Uterus (tissue), 4 donors: ENCODE data around the gene BAHD1. TPM values are rescaled to one million over a fixed set of nuclear protein-coding genes. Genes with fewer than 3 reads are reported as not detected.
"Not testable (repeated sequence)": the region's sequence is repeated elsewhere in the genome, so short reads cannot be mapped to it uniquely, and the experiment has no call there.

ENCODE experiments used
- DNase-seq, 2 donors: peaks; one replicate each; pipeline ENCODE4 v3.0.0-alpha.2; 2019 to 2020
- H3K27ac ChIP-seq, 2 donors: fragments of 200-600 bp; sonication (generic); 1 replicate in 1 of 2; 2 replicates in 1 of 2; pipeline ENCODE4 v1.5.1; 2016 to 2018
- H3K27me3 ChIP-seq, 2 donors: fragments of 200-600 bp; sonication (generic); one replicate each; pipeline ENCODE4 v1.5.1; 2018 to 2019; ENCODE audit warnings: control low read depth in 1 of 2
- H3K36me3 ChIP-seq, 2 donors: fragments of 200-600 bp; sonication (generic); one replicate each; pipeline ENCODE4 v1.5.1; 2019; ENCODE audit warnings: control low read depth in 1 of 2
- H3K4me1 ChIP-seq, 2 donors: fragments of 200-600 bp; sonication (generic); one replicate each; pipeline ENCODE4 v1.5.1; 2018 to 2019; ENCODE audit warnings: control low read depth in 1 of 2
- H3K4me3 ChIP-seq, 2 donors: fragments of 200-600 bp; sonication (generic); 1 replicate in 1 of 2; 2 replicates in 1 of 2; pipeline ENCODE4 v1.5.1; 2018 to 2019; ENCODE audit warnings: mild to moderate bottlenecking in 1 of 2
- H3K9me3 ChIP-seq, 2 donors: fragments of 200-600 bp; sonication (generic); one replicate each; pipeline ENCODE4 v1.5.1; 2019; ENCODE audit warnings: control low read depth in 1 of 2
- POLR2A ChIP-seq, 2 donors: fragments of 450-650 bp; IDR thresholded peaks; one replicate each; pipeline ENCODE4 v1.6.1; 2016; ENCODE audit warnings: antibody characterized with exemption in 2 of 2, mild to moderate bottlenecking in 1 of 2, moderate library complexity in 1 of 2
- intact Hi-C: fragments of 100-400 bp; cut with DNase I; formaldehyde crosslinking; loops from one replicate; pipeline ENCODE4 v1.15.1; 2023; ENCODE audit warnings: low total_unique reads
- total RNA-seq, 4 donors: library from RNA; depleted of rRNA in 3 of 4; stranded (reverse); fragments of >200 nt in 3 of 4; gene quantifications; one replicate each; pipeline versions ENCODE4 v1.1.0 to v1.2.4, GENCODE V29; 2014 to 2023
- TF ChIP-seq, protein P1 (sequence below), 4 experiments: fragments of 200-600 bp in 2 of 4; fragments of 450-650 bp in 2 of 4; sonication (generic) in 2 of 4; IDR thresholded peaks; one replicate each; pipeline ENCODE4 v1.5.1; 2016 to 2019; ENCODE audit warnings: antibody characterized with exemption in 4 of 4, mild to moderate bottlenecking in 2 of 4, moderate library complexity in 1 of 4
- donor health status: DM: yes; HTN: yes; CAD: no.

BAHD1 gene
- total RNA-seq, 4 donors from 2014 or later: 5.0 to 35.5 (median 10.5) TPM

DNA sequence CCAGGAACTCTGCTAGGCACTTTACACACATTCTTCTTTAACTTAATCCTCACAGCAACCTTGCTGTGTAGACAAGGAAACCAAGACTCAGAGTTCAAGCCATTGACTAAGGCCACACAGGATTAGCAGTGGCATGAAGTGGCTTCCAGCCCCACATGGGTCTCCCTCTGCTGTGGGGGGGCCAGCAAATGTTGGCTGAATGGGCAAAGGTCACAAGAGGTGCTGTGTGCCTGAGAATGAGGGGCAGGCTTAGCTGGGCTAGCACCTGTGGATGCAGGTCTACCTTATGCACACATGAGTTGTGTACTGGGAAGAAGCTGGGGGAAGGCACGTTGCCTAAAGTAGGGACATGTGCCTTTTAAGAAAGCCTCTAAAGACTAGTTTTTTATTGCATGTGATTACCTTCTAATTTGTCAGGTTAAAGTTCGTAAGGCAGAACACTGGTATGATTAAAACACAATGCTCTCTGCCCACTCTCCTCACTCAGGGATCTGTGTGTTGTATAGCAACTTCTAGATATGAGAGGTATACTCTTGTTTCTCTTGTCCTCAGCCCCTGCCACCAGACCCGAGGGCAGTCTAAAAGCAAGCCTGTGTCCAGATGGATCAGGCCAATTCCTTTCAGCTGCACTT lies 10.9 kb downstream of the BAHD1 start:
- no peak for DNase-seq
- H3K4me3 ChIP-seq: no peak overlapping the region
- H3K36me3 ChIP-seq: no peaks in the 10 kb centered on the region
- TF ChIP-seq POLR2A (IDR thresholded peaks at IDR 0.05): no peak
- TF ChIP-seq, protein P1, sequence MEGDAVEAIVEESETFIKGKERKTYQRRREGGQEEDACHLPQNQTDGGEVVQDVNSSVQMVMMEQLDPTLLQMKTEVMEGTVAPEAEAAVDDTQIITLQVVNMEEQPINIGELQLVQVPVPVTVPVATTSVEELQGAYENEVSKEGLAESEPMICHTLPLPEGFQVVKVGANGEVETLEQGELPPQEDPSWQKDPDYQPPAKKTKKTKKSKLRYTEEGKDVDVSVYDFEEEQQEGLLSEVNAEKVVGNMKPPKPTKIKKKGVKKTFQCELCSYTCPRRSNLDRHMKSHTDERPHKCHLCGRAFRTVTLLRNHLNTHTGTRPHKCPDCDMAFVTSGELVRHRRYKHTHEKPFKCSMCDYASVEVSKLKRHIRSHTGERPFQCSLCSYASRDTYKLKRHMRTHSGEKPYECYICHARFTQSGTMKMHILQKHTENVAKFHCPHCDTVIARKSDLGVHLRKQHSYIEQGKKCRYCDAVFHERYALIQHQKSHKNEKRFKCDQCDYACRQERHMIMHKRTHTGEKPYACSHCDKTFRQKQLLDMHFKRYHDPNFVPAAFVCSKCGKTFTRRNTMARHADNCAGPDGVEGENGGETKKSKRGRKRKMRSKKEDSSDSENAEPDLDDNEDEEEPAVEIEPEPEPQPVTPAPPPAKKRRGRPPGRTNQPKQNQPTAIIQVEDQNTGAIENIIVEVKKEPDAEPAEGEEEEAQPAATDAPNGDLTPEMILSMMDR (IDR thresholded peaks at IDR 0.05): no peak
- H3K9me3 ChIP-seq: no peaks in the 10 kb centered on the region
- no peak overlapping the region for H3K27ac ChIP-seq
- intact Hi-C loops: no loop called here
- H3K27me3 ChIP-seq: no peaks in the 10 kb centered on the region
- peaks cover 0 to 8% of the 10 kb centered on the region in 2 donors for H3K4me1 ChIP-seq

DNA sequence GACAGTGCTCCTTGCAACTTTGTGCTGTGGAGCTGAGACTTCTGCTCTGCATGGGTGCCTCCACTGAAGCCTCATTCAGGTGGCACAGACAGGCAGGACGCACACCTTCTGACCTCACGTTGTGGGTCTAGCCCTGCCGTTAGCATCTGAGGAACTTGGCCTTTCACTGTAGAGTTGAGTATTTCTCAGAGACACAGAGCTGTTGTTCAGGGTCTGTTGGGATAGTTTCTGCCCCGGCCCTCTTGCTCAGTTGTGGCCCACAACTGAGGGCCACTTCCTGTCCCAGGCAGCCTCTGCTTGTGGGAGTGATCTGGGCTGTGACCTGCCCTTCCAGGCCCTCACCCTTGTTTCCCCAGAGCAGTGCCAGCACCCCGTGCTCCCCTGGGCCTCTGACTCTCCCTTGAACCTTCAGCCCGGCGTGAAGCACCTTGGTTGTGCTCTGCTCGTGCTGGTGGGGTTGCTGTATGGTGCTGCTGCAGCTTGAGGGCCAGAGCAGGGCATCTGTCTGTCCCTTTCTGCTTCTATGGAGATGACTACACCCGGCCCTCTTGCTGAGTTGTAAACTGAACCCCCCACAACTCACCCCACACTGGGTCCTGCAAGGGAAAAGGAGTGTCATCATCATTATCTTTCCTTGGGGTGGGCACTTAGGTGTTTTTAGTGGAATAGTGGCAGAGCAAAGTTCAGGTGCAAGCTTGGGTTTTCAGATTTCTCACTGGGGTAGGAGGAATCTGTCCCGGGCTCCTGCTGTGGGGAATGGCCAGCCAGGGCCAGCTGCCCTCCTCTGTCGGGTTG lies 11.7 kb downstream of the BAHD1 start:
- no peak for DNase-seq
- Histone ChIP-seq H3K36me3 (no peaks in the 10 kb centered on the region), H3K4me1 (peaks cover 0 to 8% of the 10 kb centered on the region in 2 donors), H3K27ac (no peak overlapping the region), H3K27me3 (no peaks in the 10 kb centered on the region), H3K9me3 (no peaks in the 10 kb centered on the region), H3K4me3 (no peak overlapping the region)
- TF ChIP-seq, protein P1 (IDR thresholded peaks at IDR 0.05): no peak
- no peak for TF ChIP-seq POLR2A (IDR thresholded peaks at IDR 0.05)
- intact Hi-C loops: no loop called here

DNA sequence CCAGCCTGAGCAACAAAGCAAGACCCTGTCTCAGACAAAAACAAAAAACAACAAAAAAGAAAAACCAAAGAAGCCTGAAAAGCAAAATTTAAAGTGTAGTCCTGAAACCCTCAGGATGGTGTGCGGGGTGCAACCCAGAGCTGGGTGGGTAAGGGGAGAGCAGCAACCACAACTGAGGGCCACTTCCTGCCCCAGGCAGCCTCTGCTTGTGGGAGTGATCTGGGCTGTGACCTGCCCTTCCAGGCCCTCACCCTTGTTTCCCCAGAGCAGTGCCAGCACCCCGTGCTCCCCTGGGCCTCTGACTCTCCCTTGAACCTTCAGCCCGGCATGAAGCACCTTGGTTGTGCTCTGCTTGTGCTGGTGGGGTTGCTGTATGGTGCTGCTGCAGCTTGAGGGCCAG lies 13.2 kb downstream of the BAHD1 start:
- DNase-seq: not testable (repeated sequence)

DNA sequence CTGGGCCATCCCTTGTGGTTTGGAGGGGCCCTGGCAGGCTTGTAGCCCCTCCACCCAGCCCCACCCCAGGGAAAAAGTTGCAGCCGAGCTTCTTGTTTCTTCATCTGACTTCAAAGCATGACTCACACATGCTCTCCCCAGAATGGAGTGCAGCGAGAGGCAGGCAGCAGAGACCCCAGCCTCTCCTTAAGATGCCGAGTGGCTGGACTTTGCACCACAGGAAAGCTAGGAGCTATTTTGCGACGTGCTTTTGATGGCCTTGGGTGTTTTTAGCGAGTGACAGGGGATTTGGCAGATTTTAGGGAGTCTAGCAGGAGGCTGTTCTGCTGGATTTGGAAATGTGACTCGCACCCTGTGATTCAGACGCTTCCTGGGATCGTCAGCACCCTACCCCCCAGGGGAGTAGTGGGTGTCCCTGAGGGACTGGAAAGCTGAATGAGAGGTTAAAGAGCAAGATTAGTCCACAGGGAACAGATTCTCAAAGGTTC lies 14.2 kb downstream of the BAHD1 start:
- Histone ChIP-seq H3K27ac (no peak overlapping the region), H3K36me3 (no peaks in the 10 kb centered on the region), H3K4me1 (peaks cover 0 to 8% of the 10 kb centered on the region in 2 donors), H3K27me3 (no peaks in the 10 kb centered on the region), H3K4me3 (no peak overlapping the region), H3K9me3 (no peaks in the 10 kb centered on the region)
- DNase-seq: no peak
- intact Hi-C loops: no loop called here
- TF ChIP-seq, protein P1 (IDR thresholded peaks at IDR 0.05): no peak
- TF ChIP-seq POLR2A (IDR thresholded peaks at IDR 0.05): no peak

More for the DNA sequence above, 13.2 kb downstream of the BAHD1 start:
- H3K4me1 ChIP-seq, H3K27ac ChIP-seq, H3K9me3 ChIP-seq, H3K27me3 ChIP-seq, H3K36me3 ChIP-seq, intact Hi-C loops, H3K4me3 ChIP-seq: not testable (repeated sequence)

DNA sequence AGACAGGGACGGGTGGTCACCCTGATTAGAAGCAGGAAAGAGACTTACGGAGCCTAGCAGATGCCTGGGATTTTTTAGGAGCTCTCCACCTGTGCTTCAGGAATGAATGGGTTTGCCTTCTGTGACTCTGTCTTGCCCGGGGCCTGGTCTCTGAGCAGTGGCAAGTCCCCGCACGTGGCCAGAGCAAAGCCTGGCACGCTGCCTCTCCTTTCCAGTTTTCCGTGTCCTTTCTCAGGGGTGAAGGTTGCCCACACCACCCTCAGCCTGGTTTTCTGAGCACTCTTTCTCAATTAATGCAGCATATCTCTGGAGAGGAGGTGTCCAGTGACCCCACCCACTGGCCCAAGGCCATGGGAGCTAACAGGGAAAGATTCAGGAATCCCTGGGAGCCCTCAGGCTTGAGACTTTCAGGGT lies 15.6 kb downstream of the BAHD1 start:
- Histone ChIP-seq H3K27me3 (no peaks in the 10 kb centered on the region), H3K36me3 (no peaks in the 10 kb centered on the region), H3K9me3 (no peaks in the 10 kb centered on the region), H3K4me1 (peaks cover 0 to 8% of the 10 kb centered on the region in 2 donors), H3K4me3 (no peak overlapping the region), H3K27ac (no peak overlapping the region)
- intact Hi-C loops: no loop called here
- no peak for DNase-seq
- no peak for TF ChIP-seq POLR2A (IDR thresholded peaks at IDR 0.05)
- TF ChIP-seq, protein P1 (IDR thresholded peaks at IDR 0.05): no peak
